Loucy (cell line): ENCODE results near the gene GAS7.

Source experiments
- H2AFZ ChIP-seq: fragments of 200-600 bp; sonication (generic); 2 replicates; pipeline ENCODE4 v1.6.0; 2016; ENCODE audit warnings: antibody characterized with exemption, mild to moderate bottlenecking, low read length, moderate library complexity
- H3F3A ChIP-seq: fragments of 200-600 bp; 2 replicates; pipeline ENCODE4 v1.6.0; 2016; ENCODE audit warnings: antibody characterized with exemption, low read depth, mild to moderate bottlenecking
- H3K27me3 ChIP-seq: fragments of 200-600 bp; sonication (generic); 2 replicates; pipeline ENCODE4 v1.6.1; 2014; ENCODE audit warnings: low read length, mild to moderate bottlenecking; ENCODE audit not compliant: insufficient read depth, poor library complexity, severe bottlenecking
- H3K36me3 ChIP-seq: fragments of 200-600 bp; sonication (generic); 2 replicates; pipeline ENCODE4 v1.6.1; 2016; ENCODE audit warnings: low read length; ENCODE audit not compliant: insufficient read depth
- H3K4me1 ChIP-seq: fragments of 200-600 bp; sonication (generic); 2 replicates; pipeline ENCODE4 v1.5.1; 2014; ENCODE audit warnings: low read length, mild to moderate bottlenecking; ENCODE audit not compliant: insufficient read depth, poor library complexity, severe bottlenecking
- H3K4me2 ChIP-seq: fragments of 200-600 bp; sonication (generic); 2 replicates; pipeline ENCODE4 v1.6.0; 2014; ENCODE audit warnings: antibody characterized with exemption, low read length, low read depth, mild to moderate bottlenecking; ENCODE audit not compliant: poor library complexity, severe bottlenecking
- H3K4me3 ChIP-seq: fragments of 200-600 bp; sonication (generic); 2 replicates; pipeline ENCODE4 v1.5.1; 2014; ENCODE audit warnings: low read length, mild to moderate bottlenecking, mixed read lengths; ENCODE audit not compliant: poor library complexity, severe bottlenecking
- H3K79me2 ChIP-seq: fragments of 200-600 bp; sonication (generic); 2 replicates; pipeline ENCODE4 v1.6.1; 2014; ENCODE audit warnings: low read length; ENCODE audit not compliant: insufficient read depth
- H3K9ac ChIP-seq: fragments of 200-600 bp; sonication (generic); 2 replicates; pipeline ENCODE4 v1.6.0; 2014; ENCODE audit warnings: mild to moderate bottlenecking, low read depth, low read length, moderate library complexity; ENCODE audit not compliant: poor library complexity, severe bottlenecking
- H3K9me2 ChIP-seq: fragments of 200-600 bp; sonication (generic); replicated peaks from 2 replicates; pipeline ENCODE4 v1.6.1; 2016; ENCODE audit warnings: low read depth, low read length, mixed read lengths
- H3K9me3 ChIP-seq: fragments of 200-600 bp; sonication (generic); 2 replicates; pipeline ENCODE4 v1.6.1; 2014; ENCODE audit warnings: mild to moderate bottlenecking, antibody characterized with exemption, low read length, low read depth; ENCODE audit not compliant: insufficient read depth
- H4K20me1 ChIP-seq: fragments of 200-600 bp; sonication (generic); 2 replicates; pipeline ENCODE4 v1.6.0; 2014; ENCODE audit warnings: antibody characterized with exemption, low read length, mild to moderate bottlenecking; ENCODE audit not compliant: insufficient read depth, poor library complexity, severe bottlenecking
- EZH2phosphoT487 ChIP-seq: fragments of 200-600 bp; IDR thresholded peaks from 2 replicates; pipeline ENCODE4 v1.6.1; 2018; ENCODE audit warnings: antibody characterized with exemption, mild to moderate bottlenecking, moderate library complexity, borderline replicate concordance
- TF ChIP-seq, protein P1 (sequence below): fragments of 200-600 bp; sonication (generic); conservative IDR thresholded peaks from 2 replicates; pipeline ENCODE4 v1.5.1; 2014; ENCODE audit warnings: mild to moderate bottlenecking, antibody characterized with exemption, low read length

Gene GAS7

DNA sequence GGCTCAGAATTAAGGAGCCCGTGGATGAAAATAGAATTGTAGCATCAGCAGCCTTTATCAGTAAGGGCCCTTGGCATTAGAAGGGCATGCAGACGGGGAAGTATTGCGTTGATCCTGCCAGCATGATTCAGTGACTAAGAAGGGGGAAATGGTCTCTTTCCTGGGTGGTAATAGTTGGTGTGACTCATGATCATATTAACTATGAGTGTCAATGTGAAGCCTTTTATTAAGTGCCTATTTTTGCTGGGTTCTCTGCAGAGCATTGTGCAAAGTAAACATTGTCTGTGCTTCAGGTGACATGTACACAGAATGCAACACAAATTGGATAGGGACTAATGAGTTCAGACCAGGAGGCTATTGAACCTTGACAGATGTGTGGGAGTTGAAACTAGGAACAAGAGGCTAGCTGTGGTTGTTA, 317.8 kb downstream of the GAS7 start:
- no peaks in the 10 kb centered on the region for H3F3A ChIP-seq
- TF ChIP-seq EZH2phosphoT487 = no peak
- TF ChIP-seq, protein P1, sequence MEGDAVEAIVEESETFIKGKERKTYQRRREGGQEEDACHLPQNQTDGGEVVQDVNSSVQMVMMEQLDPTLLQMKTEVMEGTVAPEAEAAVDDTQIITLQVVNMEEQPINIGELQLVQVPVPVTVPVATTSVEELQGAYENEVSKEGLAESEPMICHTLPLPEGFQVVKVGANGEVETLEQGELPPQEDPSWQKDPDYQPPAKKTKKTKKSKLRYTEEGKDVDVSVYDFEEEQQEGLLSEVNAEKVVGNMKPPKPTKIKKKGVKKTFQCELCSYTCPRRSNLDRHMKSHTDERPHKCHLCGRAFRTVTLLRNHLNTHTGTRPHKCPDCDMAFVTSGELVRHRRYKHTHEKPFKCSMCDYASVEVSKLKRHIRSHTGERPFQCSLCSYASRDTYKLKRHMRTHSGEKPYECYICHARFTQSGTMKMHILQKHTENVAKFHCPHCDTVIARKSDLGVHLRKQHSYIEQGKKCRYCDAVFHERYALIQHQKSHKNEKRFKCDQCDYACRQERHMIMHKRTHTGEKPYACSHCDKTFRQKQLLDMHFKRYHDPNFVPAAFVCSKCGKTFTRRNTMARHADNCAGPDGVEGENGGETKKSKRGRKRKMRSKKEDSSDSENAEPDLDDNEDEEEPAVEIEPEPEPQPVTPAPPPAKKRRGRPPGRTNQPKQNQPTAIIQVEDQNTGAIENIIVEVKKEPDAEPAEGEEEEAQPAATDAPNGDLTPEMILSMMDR = no peak
- no peaks in the 10 kb centered on the region for H4K20me1 ChIP-seq
- no peak overlapping the region for H3K4me2 ChIP-seq
- H3K27me3 ChIP-seq = no peaks in the 10 kb centered on the region
- no peaks in the 10 kb centered on the region for H3K79me2 ChIP-seq
- H2AFZ ChIP-seq = no peak overlapping the region
- no peaks in the 10 kb centered on the region for H3K9me2 ChIP-seq
- no peaks in the 10 kb centered on the region for H3K36me3 ChIP-seq
- peaks cover 12% of the 10 kb centered on the region; the same call in 1 of the 2 replicates for H3K9me3 ChIP-seq
- H3K4me1 ChIP-seq = no peaks in the 10 kb centered on the region
- H3K9ac ChIP-seq = no peak overlapping the region
- no peak overlapping the region for H3K4me3 ChIP-seq

DNA sequence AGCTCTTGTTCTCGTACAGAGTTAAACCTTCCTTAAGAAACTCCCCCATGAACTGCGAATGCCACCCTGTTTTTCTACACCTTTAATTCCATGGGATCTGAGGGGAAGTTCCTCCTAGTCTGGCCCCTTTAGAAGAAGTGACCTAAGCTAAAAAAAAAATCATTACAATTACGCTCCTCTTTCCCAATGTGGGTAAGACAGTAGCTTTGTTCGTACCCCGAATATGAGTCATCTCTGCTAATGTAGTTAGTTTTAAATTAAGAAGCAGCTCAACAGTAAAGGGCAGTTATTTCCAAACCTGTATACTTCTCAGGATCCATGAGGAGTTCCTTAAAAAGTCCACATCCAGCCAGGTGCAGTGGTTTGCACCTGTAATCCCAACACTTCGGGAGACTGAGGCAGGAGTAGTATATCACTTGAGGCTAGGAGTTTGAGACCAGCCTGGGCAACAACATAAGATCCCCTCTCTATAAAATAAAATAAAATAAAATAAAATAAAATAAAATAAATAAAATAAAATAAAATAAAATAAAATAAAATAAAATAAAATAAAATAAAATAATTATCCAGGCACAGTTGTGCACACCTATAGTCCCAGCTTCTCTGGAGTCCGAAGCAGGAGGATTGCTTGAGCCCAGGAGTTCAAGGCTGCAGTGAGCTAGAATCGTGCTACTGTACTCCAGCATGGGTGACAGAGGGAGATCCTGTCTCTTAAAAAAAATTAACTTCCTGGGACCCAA, 319.4 kb downstream of the GAS7 start:
- no peaks in the 10 kb centered on the region for H3K36me3 ChIP-seq
- no peak overlapping the region for H3K9ac ChIP-seq
- no peak overlapping the region for H2AFZ ChIP-seq
- no peaks in the 10 kb centered on the region for H3K27me3 ChIP-seq
- H4K20me1 ChIP-seq = no peaks in the 10 kb centered on the region
- no peaks in the 10 kb centered on the region for H3K4me1 ChIP-seq
- no peaks in the 10 kb centered on the region for H3F3A ChIP-seq
- H3K9me2 ChIP-seq = no peaks in the 10 kb centered on the region
- H3K79me2 ChIP-seq = no peaks in the 10 kb centered on the region
- TF ChIP-seq, protein P1 = no peak
- no peak for TF ChIP-seq EZH2phosphoT487
- no peak overlapping the region for H3K4me2 ChIP-seq
- H3K9me3 ChIP-seq = peaks cover 12% of the 10 kb centered on the region; the same call in 1 of the 2 replicates
- H3K4me3 ChIP-seq = no peak overlapping the region

DNA sequence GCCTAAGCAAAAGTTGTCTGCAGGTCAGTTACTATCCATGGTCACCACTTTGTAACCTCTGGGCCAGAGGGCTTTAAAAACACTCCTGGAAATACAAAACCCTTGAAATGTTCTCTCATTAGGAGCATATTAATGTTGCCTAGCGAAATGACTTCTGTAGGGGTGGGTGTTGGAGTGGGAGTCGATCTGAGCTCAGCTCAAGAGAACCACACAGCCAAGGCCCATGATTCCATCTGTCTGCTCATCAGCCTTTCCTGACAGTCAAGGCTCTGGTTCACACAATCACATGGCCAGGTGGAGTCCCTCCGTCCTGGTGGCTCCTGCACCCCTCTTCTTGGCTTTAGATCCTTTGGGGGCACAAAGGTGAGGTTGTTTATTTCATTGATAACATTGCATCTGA, 320.1 kb downstream of the GAS7 start:
- Histone ChIP-seq H3K9me3 (peaks cover 7% of the 10 kb centered on the region; the same call in 1 of the 2 replicates), H3K9me2 (no peaks in the 10 kb centered on the region), H3K4me1 (no peaks in the 10 kb centered on the region), H3K9ac (no peak overlapping the region), H3K36me3 (no peaks in the 10 kb centered on the region), H3K4me2 (no peak overlapping the region), H2AFZ (no peak overlapping the region), H3K4me3 (no peak overlapping the region), H3K79me2 (no peaks in the 10 kb centered on the region), H3F3A (no peaks in the 10 kb centered on the region), H4K20me1 (no peaks in the 10 kb centered on the region), H3K27me3 (no peaks in the 10 kb centered on the region)
- TF ChIP-seq, protein P1 = no peak
- no peak for TF ChIP-seq EZH2phosphoT487
